DOHH2 (cell line): Measurements from ENCODE around the gene RLN2.
"Not testable (repeated sequence)": the region's sequence is repeated elsewhere in the genome, so short reads cannot be mapped to it uniquely, and the experiment has no call there.

Experiments used
- CTCF ChIP-seq: fragments of 200-600 bp; sonication (generic); IDR thresholded peaks from one replicate; pipeline ENCODE4 v1.5.1; 2014; ENCODE audit warnings: antibody characterized with exemption, mild to moderate bottlenecking, low read depth, low read length; ENCODE audit not compliant: poor library complexity, severe bottlenecking
- EZH2phosphoT487 ChIP-seq: fragments of 200-600 bp; sonication (generic); IDR thresholded peaks from 2 replicates; pipeline ENCODE4 v1.6.1; 2017; ENCODE audit warnings: borderline replicate concordance, mild to moderate bottlenecking, antibody characterized with exemption, low read length, moderate library complexity, mixed read lengths

DNA sequence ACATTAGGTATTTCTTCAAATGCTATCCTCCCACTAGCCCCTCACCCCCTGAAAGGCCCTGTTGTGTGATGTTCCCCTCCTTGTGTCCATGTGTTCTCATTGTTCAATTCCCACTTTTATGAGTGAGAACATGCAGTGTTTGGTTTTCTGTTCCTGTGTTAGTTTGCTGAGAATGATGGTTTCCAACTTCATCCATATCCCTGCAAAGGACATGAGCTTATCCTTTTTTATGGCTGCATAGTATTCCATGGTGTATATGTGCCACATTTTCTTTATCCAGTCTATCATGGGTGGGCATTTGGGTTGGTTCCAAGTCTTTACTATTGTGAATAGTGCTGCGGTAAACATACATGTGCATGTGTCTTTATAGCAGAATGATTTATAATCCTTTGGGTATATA, 11.9 kb upstream of the RLN2 start:
- TF ChIP-seq CTCF, EZH2phosphoT487: not testable (repeated sequence)
